Activated T-cell treated with anti-CD3 and anti-CD28 coated beads for 4 hours (primary cell): ENCODE data around the gene ABCC5.
"Not testable (repeated sequence)": the region's sequence is repeated elsewhere in the genome, so short reads cannot be mapped to it uniquely, and the experiment has no call there.

Experiments
- DNase-seq: peaks from one replicate; pipeline ENCODE4 v3.0.0-alpha.2; 2020

The ABCC5 gene

DNA sequence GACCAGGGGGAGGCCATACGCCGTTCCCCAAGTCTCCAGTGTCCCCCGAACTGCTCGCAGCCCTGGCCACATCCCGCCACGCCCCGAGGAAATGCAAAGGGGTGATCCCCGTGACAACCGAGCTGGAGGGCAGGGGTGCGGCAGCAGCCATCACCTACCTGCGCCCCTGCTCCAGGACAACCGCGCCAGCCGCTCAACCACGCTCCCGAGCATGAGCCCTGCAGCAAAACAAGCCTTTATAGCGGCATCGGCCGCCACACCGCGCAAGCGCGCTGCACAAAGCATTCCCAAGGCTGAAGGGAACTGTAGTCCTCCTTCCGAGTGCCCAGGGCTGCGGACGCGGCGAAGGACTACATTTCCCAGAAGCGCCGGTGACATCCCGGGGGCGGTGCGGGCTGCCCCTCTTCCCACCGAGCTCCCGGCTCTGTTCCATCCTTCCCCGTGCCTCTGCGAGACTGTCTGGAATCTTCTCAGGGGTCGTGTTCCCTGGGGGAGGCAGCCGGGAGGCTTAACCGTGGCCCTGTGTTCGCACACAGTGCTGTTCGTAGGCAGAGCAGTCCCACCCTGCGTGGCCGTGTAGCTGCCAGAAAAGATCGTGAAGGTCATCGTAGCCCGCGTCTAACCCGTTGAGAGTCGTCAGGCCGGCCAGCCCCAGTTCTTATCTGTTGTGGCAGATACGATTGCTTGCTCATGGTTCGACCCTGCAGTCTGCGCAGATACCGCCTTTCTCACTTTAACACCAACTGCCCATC, at the start of gene ABCC5:
TSS of gene ABCC5 (minus strand) at position 213 of the 752 bp plus-strand sequence. CDS start 3,492 bp downstream, outside the sequence.
- peak; percentile 72 for DNase-seq

DNA sequence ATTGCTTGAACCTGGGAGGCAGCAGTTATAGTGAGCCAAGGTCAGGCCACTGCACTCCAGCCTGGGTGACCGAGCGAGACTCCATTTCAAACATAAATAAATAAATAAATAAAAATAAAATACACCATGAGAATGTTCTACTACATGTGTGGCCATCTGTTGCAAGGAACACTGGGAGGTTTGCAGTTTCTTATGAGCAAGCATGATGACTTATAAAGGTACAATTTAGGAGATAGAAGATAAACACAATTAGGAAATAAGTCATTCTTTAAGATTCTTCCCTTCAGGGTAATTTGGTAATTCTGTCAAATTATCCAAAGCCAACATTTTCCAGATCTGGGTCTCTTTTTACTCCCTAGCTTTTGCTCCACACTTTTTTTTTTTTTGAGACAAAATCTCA, 48.5 kb upstream of the ABCC5 start:
- DNase-seq: no peak

- DNase-seq: no peak
These were observed 45.0 kb upstream of the ABCC5 start for GRCh38 chr3:184062637-184063036.

DNA sequence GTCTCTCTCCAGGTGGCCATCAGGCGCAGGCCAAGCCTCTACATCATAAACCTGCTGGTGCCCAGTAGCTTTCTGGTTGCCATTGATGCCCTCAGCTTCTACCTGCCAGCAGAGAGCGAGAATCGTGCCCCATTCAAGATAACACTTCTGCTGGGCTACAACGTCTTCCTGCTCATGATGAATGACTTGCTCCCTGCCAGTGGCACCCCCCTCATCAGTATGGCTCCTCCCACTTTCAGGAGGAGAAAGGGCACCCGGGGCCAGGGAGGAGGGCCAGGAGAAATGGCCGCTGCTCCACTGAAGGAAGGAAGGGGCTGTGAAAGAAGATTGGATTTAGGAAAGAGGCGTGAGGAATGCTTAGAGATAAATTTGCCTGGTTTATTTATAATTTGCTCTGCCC, 41.7 kb upstream of the ABCC5 start:
- DNase-seq: no peak

DNA sequence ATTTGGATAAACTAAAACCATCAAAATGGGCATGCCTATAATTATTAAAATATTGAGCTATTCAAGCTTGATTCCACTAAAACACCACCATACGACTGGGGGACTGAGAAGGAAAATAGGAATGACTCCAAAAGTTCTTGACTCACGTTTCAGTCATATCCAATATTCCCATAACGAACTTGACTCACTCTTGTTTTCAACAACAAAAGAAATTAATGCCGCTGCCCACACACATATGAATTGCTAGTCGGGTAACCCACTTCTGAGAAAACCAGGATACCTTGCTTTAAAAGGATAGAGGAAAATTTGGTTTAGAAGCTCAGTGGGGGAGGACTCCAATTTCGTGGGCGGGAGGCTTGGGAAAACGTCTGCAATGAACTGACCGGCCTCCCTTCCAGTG, 40.3 kb upstream of the ABCC5 start:
- DNase-seq: no peak

DNA sequence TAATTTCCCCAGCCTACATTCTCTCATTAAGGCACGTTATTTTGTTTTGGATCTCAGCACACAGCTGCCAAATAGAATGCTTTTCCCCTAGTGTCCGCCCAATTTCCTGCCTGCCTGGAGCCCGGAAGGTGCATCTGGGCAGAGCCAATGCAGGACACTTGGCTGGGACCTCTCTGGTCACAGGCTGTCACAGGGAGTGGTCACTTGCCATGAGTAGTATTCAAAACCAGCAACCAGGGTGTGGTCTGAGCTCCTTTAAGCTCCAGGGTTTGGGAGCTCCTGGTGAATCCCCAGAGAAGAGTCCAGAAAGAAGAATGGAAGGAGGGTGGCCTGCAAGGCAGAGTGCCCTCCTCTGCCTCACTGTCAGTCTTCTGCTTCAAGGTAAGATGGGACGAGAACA, 35.1 kb upstream of the ABCC5 start, which contains the start of gene HTR3C:
TSS of gene HTR3C (plus strand) at position 281 of the 400 bp plus-strand sequence. CDS start at position 315, 34 bp downstream.
- DNase-seq: no peak

- no peak for DNase-seq
These were observed 32.6 kb upstream of the ABCC5 start for GRCh38 chr3:184050217-184050847.

DNA sequence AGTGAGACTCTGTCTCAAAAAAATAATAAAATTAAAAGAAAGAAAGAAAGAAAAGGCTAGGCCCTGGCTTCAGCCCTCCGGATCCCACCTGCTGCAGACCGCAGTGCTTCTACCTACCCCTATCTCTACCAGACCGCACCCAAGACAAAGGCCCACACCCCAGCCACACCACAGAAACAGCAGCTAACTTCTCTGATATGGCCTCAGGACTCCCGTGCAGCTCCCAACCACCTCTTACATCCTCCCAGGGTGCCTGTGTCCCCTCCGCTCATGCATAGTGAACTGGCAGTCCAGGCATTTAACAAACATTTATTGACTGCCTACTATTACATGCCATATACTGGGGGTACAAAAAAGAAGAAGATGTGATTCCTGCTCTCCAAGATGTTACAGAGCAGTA, 28.3 kb upstream of the ABCC5 start:
- DNase-seq: no peak

- DNase-seq: no peak
These were observed 24.9 kb upstream of the ABCC5 start for GRCh38 chr3:184042617-184043016.

DNA sequence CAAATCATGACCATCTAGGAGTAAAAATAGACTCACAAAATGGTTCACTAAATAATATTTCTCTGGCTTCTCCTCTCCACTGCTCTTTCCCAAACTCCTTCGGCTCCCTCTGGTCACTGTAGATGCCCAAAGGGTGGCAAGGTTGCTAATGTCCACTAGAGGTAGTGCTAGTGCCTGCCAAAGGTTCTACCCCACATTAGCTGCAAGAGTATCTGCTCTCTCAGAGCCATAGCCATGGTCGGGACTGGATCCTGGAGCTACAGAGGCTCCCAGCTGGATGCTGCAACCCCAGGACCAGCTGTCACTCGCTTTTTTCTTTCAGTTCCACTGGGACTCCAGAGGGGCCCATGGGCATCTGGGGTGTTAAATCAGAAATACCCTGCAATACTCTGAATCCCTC, 22.3 kb upstream of the ABCC5 start:
- DNase-seq: no peak

DNA sequence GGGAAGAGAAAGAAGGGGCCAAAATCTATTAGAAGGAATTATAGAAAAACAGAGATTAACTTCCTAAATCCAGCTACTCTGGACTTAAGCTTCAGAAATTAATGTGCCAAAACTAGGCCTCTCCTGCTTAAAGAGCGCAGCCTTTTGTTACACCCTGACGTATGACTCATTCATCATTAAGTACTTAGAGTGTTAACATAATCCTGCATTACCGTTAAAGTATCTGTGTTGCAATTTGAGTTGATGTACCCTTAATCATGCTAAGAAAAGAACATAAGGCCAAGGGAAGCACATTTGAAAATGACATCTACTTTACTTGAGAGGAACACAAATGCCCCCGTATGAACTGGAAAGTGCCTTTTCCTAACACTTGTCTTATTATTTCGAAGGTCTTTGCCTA, 21.7 kb upstream of the ABCC5 start:
- no peak for DNase-seq

GRCh38 chr3:184038307-184038706, 20.6 kb upstream of the ABCC5 start:
- DNase-seq: not testable (repeated sequence)

GRCh38 chr3:184037816-184038215, 20.1 kb upstream of the ABCC5 start:
- DNase-seq: no peak

DNA sequence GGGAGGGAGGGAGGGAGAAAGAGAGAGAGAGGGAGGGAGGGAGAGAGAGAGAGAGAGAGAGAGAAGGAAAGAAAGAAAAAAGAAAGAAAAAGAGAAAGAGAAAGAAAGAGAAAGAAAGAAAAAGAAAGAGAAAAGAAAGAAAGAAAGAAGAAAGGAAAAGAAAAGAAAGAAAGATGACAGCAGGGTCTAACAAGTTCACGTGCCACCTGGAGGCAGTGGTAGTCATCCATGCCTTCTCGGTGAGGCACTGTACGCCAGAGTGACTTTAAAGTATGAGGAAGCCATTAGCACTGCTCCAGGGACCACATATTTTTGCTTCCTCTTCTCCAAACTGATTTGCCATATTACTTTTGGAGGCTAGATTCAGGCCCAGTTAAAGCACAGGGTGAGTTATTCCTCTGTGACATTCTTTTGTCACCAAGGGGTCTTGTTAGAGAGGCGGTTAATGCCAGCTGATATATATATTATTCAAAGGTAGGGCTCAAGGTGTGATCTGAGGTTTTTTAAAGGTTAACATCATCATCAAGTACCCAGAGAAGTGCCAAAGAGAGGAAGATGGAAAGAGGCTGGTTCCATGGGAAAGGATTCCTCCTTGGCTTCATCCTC, 13.6 kb upstream of the ABCC5 start, which contains the start of gene HTR3D:
TSS of gene HTR3D (plus strand) at position 556 of the 606 bp plus-strand sequence. CDS start at position 556, 0 bp downstream.
- no peak for DNase-seq

- DNase-seq: no peak
These were observed 12.9 kb upstream of the ABCC5 start for GRCh38 chr3:184030536-184030935.

- no peak for DNase-seq
These were observed 11.8 kb upstream of the ABCC5 start for GRCh38 chr3:184029443-184029842.

DNA sequence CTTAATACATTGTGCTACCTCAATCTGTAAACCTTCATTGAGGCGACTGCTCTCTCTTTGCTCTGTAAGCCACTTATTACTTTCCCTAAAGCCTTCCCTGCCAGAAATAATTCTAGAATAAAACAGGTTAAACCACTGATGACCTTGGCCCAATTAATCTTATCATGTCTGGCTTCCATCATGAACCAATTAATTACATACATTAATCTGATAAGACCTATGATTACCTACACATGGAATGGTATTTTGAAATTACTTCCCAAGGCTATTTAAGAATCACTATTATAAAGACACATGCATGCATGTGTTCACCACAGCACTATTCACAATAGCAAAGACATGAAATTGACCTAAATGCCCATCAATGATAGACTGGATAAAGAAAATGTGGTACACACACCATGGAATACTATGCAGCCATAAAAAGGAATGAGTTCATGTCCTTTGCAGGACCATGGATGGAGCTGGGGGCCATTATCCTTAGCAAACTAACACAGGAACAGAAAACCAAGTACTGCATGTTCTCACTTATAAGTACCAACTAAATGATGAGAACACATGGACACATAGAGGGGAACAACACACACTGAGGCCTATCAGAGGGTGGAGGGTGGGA, 10.7 kb upstream of the ABCC5 start:
- not testable (repeated sequence) for DNase-seq

DNA sequence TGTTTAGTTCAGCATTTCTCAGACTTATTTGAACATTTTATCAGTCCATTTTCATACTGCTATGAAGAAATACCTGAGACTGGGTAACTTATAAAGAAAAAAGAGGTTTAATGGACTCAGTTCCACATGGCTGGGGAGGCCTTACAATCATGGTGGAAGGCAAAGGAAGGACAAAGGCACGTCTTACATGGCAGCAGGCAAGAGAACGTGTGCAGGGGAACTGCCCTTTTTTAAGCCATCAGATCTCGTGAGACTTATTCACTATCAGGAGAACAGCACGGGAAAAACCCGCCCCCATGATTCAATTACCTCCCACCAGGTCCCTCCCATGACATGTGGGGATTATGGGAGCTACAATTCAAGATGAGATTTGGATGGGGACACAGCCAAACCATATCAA, 7.6 kb upstream of the ABCC5 start:
- not testable (repeated sequence) for DNase-seq

- no peak for DNase-seq
These were observed 4.6 kb upstream of the ABCC5 start for GRCh38 chr3:184022323-184022722.

GRCh38 chr3:184018424-184018973, 815 bp upstream of the ABCC5 start:
- DNase-seq: no peak

- DNase-seq: peak; percentile 33
These were observed 643 bp downstream of the ABCC5 start for GRCh38 chr3:184016811-184017671.

DNA sequence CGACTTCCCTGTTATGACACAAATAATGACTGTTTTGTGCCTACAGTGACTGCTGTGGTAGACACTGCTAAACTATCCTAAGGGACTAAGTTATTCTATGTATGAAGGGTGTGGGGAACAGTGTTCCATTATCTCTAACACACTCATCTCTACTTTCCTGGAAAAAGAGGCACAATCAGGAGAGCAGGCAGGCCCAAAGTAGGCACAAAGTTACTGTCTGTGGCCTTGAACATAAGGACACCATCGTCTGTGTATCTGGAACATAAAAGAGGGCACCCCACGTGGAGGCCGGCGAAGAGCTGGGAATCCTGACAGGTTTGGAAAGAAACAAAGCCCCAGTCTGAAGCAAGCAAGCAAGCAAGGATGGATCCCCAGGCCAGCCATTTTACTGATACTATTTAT, 1.5 kb downstream of the ABCC5 start:
- DNase-seq: no peak
